Measurements from ENCODE around the gene AQP7.
"Not testable (repeated sequence)": the region's sequence is repeated elsewhere in the genome, so short reads cannot be mapped to it uniquely, and the experiment has no call there.

AQP7 gene

GRCh38 chr9:33433871-33434270 lies 31.5 kb upstream of the AQP7 start:
- DNase-seq (ENCODE audit: low spot score), result no peak

GRCh38 chr9:33431420-33431819 lies 29.1 kb upstream of the AQP7 start:
- no peak for DNase-seq (ENCODE audit: low spot score)

DNA sequence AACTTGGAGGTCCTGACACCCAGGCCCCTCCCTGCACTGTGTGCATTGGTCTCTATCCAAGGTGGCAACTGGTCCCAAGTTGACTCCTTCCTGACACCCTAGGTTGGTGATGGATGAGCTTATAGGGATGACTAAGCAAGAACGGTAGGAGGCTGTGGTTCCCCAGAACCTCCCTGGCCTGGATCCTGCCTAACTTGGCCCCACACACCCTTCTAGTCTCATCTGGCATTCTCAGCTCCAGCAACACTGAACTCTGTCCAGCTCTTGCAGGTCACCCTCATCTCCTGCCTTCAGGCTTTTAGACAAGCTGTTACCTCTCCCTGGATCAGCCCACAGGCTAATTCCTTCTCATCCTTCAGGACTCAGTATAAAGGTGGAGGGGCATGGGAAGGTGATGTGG lies 28.6 kb upstream of the AQP7 start:
- DNase-seq (ENCODE audit: low spot score), result no peak

DNA sequence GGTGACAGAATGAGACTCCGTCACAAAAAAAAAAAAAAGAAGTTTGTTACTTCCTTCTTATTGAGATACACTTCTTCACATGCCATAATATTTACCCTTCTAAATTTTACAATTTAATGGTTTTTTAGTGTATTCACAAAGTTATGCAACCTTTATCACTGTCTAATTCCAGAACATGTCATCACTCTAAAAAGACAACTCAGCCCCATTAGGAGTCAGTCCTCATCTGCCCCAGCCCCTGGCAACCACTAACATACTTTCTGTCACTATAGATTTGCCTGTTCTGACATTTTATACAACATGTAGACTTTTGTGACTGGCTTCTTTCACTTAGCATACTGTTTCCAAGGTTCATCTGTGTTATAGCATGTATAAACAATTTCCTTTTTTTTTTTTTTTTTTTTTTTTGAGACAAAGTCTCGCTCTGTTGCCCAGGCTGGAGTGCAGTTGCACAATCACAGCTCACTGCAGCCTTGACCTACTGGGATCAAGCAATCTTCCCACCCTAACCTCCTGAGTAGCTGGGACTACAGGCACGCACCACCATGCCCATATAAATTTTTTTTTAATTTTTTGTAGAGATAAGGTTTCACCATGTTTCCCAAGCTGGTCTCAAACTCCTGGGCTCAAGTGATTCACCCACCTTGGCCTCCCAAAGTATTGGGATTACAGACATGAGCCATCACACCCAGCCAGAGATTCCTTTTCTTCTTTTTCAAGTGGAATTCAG lies 27.1 kb upstream of the AQP7 start:
- DNase-seq (ENCODE audit: low spot score), result no peak

- DNase-seq (ENCODE audit: low spot score), result no peak
These were observed 24.5 kb upstream of the AQP7 start for GRCh38 chr9:33426843-33427293.

- no peak for DNase-seq (ENCODE audit: low spot score)
These were observed 22.8 kb upstream of the AQP7 start for GRCh38 chr9:33425128-33425533.

DNA sequence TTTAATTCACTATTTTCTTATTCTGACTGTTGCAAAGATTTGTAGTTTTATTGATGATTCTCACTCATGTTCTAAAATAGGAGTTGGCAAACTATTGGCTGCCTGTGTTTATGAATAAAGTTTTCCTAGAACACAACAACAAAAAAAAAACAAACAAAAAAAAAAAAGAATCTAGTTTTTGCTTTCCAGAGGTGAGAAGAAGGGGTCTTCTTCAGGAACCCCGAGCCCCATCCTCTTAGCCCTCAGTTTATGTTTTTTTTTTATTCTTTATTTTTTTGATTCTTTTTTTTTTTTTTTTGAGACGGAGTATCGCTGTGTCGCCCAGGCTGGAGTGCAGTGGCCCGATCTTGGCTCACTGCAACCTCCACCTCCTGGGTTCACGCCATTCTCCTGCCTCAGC lies 22.1 kb upstream of the AQP7 start:
- DNase-seq (ENCODE audit: low spot score), result not testable (repeated sequence)

DNA sequence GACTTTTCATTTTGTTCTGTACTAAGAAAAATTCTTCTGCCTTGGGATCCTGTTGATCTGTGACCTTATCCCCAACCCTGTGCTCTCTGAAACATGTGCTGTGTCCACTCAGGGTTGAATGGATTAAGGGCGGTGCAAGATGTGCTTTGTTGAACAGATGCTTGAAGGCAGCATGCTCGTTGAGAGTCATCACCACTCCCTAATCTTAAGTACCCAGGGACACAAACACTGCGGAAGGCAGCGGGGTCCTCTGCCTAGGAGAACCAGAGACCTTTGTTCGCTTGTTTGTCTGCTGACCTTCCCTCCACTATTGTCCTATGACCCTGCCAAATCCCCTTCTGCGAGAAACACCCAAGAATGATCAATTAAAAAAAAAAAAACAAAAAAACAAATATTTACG lies 21.7 kb upstream of the AQP7 start:
- not testable (repeated sequence) for DNase-seq (ENCODE audit: low spot score)

DNA sequence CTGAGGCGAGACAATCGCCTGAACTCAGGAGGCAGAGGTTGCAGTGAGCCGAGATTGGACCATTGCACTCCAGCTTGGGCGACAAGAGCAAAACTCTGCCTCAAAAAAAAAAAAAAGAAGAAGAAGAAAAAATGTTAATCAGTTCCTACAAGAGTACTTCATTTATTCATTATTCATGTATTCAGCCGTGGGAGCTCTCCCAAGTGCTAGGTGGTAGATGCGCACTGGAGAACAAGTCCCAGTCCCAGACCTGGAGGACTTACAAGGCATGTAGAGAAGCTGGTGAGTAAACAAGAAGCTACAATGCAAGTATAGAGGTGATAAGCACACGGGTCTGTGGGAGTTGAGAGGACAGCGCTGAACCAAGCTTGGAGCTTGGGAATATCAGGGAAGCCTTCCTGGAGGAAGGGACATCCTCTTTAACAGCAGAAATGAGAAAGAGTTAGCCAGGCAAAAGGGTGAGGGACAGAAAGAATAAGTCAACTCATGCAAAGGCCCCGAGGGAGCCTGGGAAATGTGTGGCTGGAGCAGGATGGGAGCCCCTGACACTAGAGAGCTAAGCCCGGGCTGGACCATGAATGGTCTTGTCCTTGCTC lies 17.4 kb upstream of the AQP7 start:
- no peak for DNase-seq (ENCODE audit: low spot score)

GRCh38 chr9:33418090-33418489 lies 15.7 kb upstream of the AQP7 start:
- no peak for DNase-seq (ENCODE audit: low spot score)

DNA sequence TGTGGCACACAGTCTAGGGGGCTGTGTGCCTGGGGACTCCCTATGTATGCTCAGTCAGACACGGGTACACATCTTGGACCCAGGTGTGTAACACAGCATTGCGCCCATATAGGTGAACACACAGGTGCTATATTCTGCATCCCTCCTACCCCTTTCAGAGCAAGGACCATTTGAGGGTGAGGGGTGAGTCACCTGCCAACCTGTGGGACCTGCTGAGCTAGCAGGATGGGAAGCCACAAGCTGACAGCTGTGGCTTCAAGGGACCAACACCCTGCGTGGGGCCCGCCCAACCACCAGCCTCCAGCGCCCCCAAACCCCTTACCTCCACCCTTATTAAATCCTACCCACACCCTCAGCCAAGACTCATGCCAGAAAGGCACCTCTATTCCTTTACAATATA lies 14.6 kb upstream of the AQP7 start:
- DNase-seq (ENCODE audit: low spot score), result no peak

DNA sequence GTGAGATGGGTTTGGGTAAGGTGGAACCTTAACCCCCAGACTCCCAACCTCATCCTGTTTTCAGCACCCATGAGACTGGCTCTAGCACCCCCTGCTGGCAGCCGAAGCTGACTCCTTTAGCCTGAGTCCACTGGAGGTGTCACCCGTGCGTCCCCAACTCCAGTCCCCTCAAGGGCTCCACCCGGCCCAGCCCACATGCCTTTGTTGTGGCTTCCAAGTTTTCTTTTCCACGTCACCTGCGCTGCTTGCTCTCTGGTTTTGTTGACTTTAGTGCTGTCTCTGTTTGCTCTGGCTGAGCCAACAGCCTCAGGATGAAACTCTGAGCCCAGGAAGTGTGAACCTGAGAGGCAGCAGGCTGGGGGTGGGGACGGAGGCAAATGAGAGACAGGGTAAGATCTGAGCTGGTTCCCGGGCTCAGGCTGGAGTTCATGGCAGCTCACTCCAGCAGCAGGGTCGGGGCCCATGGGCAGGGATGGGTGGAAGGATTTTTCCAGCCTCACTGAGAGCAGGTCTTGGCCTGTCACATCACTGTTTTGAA lies 13.2 kb upstream of the AQP7 start:
- peak; percentile 38 for DNase-seq (ENCODE audit: low spot score)

DNA sequence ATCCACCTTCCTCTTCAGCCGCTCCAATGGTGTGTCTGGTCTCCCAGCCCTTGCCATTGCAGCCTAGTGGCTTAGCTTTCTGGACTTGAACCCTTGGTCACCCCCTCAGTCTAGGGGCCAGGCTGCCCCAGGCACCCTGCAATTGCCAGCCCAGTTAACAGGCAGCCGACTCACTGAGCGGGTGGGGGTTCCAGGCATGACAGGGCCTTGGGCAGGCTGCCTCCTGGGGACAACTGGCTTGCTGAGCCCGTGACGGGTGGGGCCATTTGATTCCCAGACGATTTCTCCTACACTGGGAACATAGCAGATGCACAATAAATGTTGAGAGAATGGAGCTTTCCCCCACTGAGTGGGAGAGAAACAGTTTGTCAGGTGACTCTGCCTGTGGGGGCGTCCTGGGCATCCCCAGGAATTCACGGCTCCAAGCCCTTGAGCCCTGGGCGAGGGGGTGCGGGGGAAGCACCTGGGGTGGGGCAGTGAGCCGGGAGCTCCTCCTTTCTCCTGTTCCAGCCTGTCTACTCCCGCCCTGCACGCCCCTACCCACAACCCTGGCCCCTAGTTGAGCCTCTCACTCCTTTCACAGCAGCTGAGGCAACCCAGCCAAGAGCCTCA lies 12.6 kb upstream of the AQP7 start:
- DNase-seq (ENCODE audit: low spot score), result no peak

GRCh38 chr9:33414268-33414667 lies 11.9 kb upstream of the AQP7 start:
- no peak for DNase-seq (ENCODE audit: low spot score)

DNA sequence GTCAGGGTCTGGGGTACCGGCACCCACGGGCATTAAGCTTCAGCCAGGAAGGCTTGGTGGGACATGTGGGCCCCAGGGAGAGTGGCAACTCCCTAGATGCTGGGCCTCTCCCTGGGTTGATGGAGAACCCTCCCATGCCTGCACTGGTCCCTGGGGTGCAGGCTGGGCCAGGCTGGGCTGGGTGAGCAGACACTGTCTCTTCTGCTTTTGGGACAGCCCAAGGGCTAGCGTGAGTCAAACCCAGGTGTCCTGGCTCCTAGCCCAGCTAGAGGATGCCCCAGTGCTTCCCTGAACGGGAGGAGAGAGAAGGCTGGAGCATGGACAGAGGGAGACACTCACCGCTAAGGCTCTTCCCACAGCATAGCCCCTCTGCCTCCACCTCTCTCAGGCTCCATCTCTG lies 5.7 kb upstream of the AQP7 start:
- DNase-seq (ENCODE audit: low spot score), result no peak

DNA sequence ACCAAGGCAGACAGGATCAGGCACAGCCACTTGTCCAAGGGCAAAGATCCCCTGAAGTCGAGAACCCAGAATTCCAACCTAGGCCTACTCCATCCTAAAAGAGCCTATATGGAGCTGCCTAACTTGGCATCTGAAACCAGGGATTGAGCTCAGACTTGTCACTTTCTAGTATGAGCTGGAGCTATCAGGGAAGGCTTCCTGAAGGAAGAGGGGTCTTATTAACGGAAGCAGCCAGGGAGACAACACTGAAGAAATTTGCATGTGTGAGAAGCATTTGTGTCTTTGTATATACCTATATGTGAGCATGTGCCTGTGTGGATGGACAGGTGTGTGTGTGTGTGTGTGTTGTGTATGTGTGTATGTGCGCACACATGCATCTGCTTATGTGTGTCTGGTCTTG lies 4.7 kb upstream of the AQP7 start:
- no peak for DNase-seq (ENCODE audit: low spot score)

- no peak for DNase-seq (ENCODE audit: low spot score)
These were observed 2.5 kb upstream of the AQP7 start for GRCh38 chr9:33404788-33405362.

- no peak for DNase-seq (ENCODE audit: low spot score)
These were observed 1.8 kb upstream of the AQP7 start for GRCh38 chr9:33403941-33404787.

DNA sequence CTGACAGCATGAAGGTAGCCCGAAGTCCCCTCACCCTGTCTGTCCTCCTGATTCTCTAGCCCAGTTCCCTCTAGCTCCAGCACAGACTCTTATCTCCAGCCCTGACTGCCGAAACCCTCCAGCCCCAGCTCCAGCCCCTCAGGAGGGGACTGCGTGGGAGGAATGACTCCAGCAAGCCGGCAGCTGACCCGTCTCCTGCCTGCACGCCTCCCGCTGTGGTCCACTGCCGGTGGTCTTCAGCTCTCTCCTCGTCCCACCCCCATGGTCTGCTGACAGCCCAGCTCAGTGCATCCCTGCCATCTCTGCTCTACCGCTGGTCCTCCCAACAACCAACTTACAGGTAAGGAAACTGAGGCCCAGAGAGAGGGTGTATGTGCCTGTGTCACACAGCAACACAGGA lies 559 bp downstream of the AQP7 start:
- not testable (repeated sequence) for DNase-seq (ENCODE audit: low spot score)

DNA sequence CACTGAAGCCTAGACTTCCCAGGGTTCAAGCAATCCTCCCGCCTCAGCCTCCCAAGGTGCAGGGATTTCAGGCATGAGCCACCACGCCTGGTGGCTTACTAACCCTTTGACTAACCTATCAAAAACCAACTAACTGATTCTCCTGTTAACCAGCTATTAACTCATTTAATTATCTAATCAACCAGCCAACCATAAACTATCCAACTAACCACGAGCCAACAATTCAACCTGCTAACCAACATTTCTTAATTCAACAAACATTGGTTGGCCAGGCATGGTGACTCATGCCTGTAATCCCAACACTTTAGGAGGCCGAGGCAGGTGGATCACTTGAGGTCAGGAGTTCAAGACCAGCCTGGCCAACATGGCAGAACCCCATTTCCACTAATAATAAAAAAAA lies 3.3 kb downstream of the AQP7 start:
- not testable (repeated sequence) for DNase-seq (ENCODE audit: low spot score)

DNA sequence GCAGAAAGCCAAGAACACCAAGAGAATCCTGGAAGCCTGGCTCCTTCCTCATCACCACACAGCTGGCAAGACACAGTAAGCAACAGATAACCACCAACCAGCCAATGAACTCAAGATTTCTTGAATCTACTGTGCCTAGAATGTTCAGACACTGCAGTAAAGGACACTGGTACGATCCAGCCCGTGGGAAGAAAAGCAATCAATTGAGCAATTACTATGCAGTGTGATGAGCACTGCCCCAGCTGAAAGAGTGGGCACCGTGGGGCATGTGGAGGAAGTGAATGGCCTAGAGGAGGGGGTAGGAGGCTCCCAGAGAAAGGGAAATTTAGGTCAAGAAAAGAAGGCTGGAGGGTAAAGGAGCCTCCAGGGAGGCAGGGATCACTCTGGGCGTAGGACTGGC lies 4.6 kb downstream of the AQP7 start:
- DNase-seq (ENCODE audit: low spot score), result not testable (repeated sequence)
